Endothelial cell of umbilical vein (primary cell): ENCODE data around the gene ENOSF1. TPM values are rescaled to one million over a fixed set of nuclear protein-coding genes. Genes with fewer than 3 reads are reported as not detected.

Experiments
- BruUV-seq: library from RNA; stranded (reverse); fragments of 400-500 nt; replicated peaks from 2 replicates; lab custom pipeline; 2021; lab: Mats Ljungman, UMichigan
- CTCF ChIA-PET: fragments of 300-600, 350-600 bp; sonication (Branson Sonifier 250); formaldehyde crosslinking; loops from one replicate; lab custom pipeline; 2021; ENCODE audit warnings: antibody characterized with exemption, inconsistent platforms; lab: Charles Lee
- POLR2A ChIA-PET: fragments of 300-600, 350-600 bp; sonication (Branson Sonifier 250); formaldehyde crosslinking; loops from one replicate; lab custom pipeline; 2021; ENCODE audit warnings: antibody characterized with exemption, inconsistent platforms; lab: Charles Lee
- DNase-seq: peaks from one replicate; pipeline ENCODE4 v3.0.0-alpha.2; 2011; ENCODE audit warnings: low read depth, low spot score
- FAIRE-seq: peaks from 2 replicates; lab custom pipeline; 2011; peaks lifted over from hg19 to GRCh38; lab: Jason Lieb, UNC
- H2AFZ ChIP-seq: 2 replicates; pipeline ENCODE4 v1.6.0; 2012; ENCODE audit warnings: low read depth, low read length, control low read depth, inconsistent platforms
- H3K27ac ChIP-seq: 2 replicates; pipeline ENCODE4 v1.5.1; 2011; ENCODE audit warnings: low read depth, mild to moderate bottlenecking, control low read depth, low read length, moderate library complexity; ENCODE audit not compliant: insufficient read depth
- H3K27me3 ChIP-seq, 2 experiments: 2 replicates each; pipeline versions ENCODE4 v1.6.0 to v1.6.1; 2011; ENCODE audit warnings: low read length in 2 of 2, mixed read lengths in 1 of 2; ENCODE audit not compliant: control insufficient read depth in 2 of 2, insufficient read depth in 2 of 2
- H3K36me3 ChIP-seq, 2 experiments: 2 replicates in 1 of 2; 3 replicates in 1 of 2; pipeline ENCODE4 v1.5.1; 2011; ENCODE audit warnings: low read length in 2 of 2, mild to moderate bottlenecking in 1 of 2, moderate library complexity in 1 of 2; ENCODE audit not compliant: control insufficient read depth in 2 of 2, insufficient read depth in 2 of 2; ENCODE audit errors: extremely low read depth in 1 of 2
- H3K4me1 ChIP-seq: 3 replicates; pipeline ENCODE4 v1.5.1; 2011; ENCODE audit warnings: mild to moderate bottlenecking, low read length; ENCODE audit not compliant: control insufficient read depth, insufficient read depth; ENCODE audit errors: extremely low read depth
- H3K4me2 ChIP-seq: 2 replicates; pipeline ENCODE4 v1.6.1; 2011; ENCODE audit warnings: low read length, control low read depth, mixed read lengths; ENCODE audit not compliant: insufficient read depth
- H3K4me3 ChIP-seq, 3 experiments: fragments of 200-600 bp in 1 of 3; sonication (generic), shearing (Covaris generic) in 1 of 3; replicated peaks in 1 of 3; 2 replicates each; pipeline ENCODE4 v1.5.1; 2011 to 2016; ENCODE audit warnings: control low read depth in 3 of 3, low read length in 3 of 3, mild to moderate bottlenecking in 2 of 3, inconsistent platforms in 1 of 3, low read depth in 1 of 3, moderate library complexity in 1 of 3; ENCODE audit not compliant: insufficient read depth in 1 of 3
- H3K79me2 ChIP-seq: 2 replicates; pipeline ENCODE4 v1.6.0; 2012; ENCODE audit warnings: low read length, inconsistent platforms; ENCODE audit not compliant: control insufficient read depth, insufficient read depth
- H3K9ac ChIP-seq: replicated peaks from 2 replicates; pipeline ENCODE3; 2011; ENCODE audit warnings: low read length, control low read depth; ENCODE audit not compliant: insufficient read depth; ENCODE audit errors: extremely low read depth
- H3K9me1 ChIP-seq: replicated peaks from 3 replicates; pipeline ENCODE4 v1.6.0; 2011; ENCODE audit warnings: mild to moderate bottlenecking, low read length; ENCODE audit not compliant: control insufficient read depth, insufficient read depth; ENCODE audit errors: extremely low read depth
- H3K9me3 ChIP-seq: replicated peaks from 2 replicates; pipeline ENCODE4 v1.5.1; 2012; ENCODE audit warnings: low read length, inconsistent platforms; ENCODE audit not compliant: control insufficient read depth, insufficient read depth
- H4K20me1 ChIP-seq: replicated peaks from 2 replicates; pipeline ENCODE3; 2011; ENCODE audit warnings: mild to moderate bottlenecking, low read length; ENCODE audit not compliant: control insufficient read depth, insufficient read depth; ENCODE audit errors: extremely low read depth
- CTCF ChIP-seq, 2 donors: IDR thresholded peaks; 1 replicate in 1 of 2; 2 replicates in 1 of 2; pipeline ENCODE4 v1.5.1; 2011; ENCODE audit warnings: low read length in 2 of 2, mild to moderate bottlenecking in 2 of 2, moderate library complexity in 2 of 2, control low read depth in 1 of 2, inconsistent platforms in 1 of 2, low read depth in 1 of 2; ENCODE audit not compliant: insufficient read depth in 1 of 2; ENCODE audit errors: extremely low read depth in 1 of 2
- EZH2 ChIP-seq: IDR thresholded peaks from 2 replicates; pipeline ENCODE4 v1.6.1; 2012; ENCODE audit warnings: borderline replicate concordance, low read depth, mild to moderate bottlenecking, moderate library complexity, low read length, inconsistent platforms; ENCODE audit not compliant: severe bottlenecking
- FOS ChIP-seq: IDR thresholded peaks from 2 replicates; pipeline ENCODE4 v1.6.1; 2011; ENCODE audit warnings: mild to moderate bottlenecking, low read length, moderate library complexity, borderline replicate concordance; ENCODE audit not compliant: insufficient read depth
- GATA2 ChIP-seq: IDR thresholded peaks from 2 replicates; pipeline ENCODE4 v1.7.0; 2011; ENCODE audit warnings: low read depth, mild to moderate bottlenecking, moderate library complexity, mixed read lengths, low read length; ENCODE audit not compliant: insufficient read length, insufficient read depth
- JUN ChIP-seq: IDR thresholded peaks from 2 replicates; pipeline ENCODE4 v1.6.1; 2011; ENCODE audit warnings: borderline replicate concordance, low read depth; ENCODE audit not compliant: insufficient read length, insufficient read depth
- MAX ChIP-seq: IDR thresholded peaks from 2 replicates; pipeline ENCODE4 v1.6.1; 2011; ENCODE audit not compliant: insufficient read depth, insufficient read length
- MYC ChIP-seq: IDR thresholded peaks from one replicate; pipeline ENCODE4 v1.6.1; 2011; ENCODE audit warnings: mild to moderate bottlenecking, low read depth, low read length
- POLR2A ChIP-seq: IDR thresholded peaks from 2 replicates; pipeline ENCODE4 v1.6.1; 2012; ENCODE audit warnings: low read depth, mild to moderate bottlenecking, control low read depth, low read length
- POLR2AphosphoS5 ChIP-seq: IDR thresholded peaks from 2 replicates; pipeline ENCODE4 v1.6.1; 2012; ENCODE audit warnings: low read depth, mild to moderate bottlenecking, control low read depth, low read length, moderate library complexity; ENCODE audit not compliant: insufficient read depth
- dilution Hi-C: fragments of 300-500 bp; cut with MboI; formaldehyde crosslinking; loops from one replicate; pipeline ENCODE4 v1.15.0; 2019; ENCODE audit warnings: low sequenced_read_pairs; ENCODE audit not compliant: extremely low pct_ligation_motif_present
- intact Hi-C: fragments of 100-400 bp; cut with micrococcal nuclease; formaldehyde crosslinking; loops from one replicate; pipeline ENCODE4 v1.10.0; 2022
- polyA plus RNA-seq, 4 experiments: library from polyadenylated mRNA; depleted of rRNA in 3 of 4; stranded (reverse) in 3 of 4; unstranded in 1 of 4; fragments of >200 nt; gene quantifications; 2 replicates each; pipeline versions ENCODE4 v1.2.1 to v1.2.3, GENCODE V29; 2011 to 2012; ENCODE audit warnings: missing spikeins in 1 of 4
- total RNA-seq: library from RNA; stranded (reverse); gene quantifications from 2 replicates; pipeline ENCODE4 v1.2.3, GENCODE V29; 2021

The ENOSF1 gene
- total and polyA plus RNA-seq, 2 donors (not counting 3 experiments of a cell fraction or from before 2014, with no cell fraction given), result 19.5 to 50.5 TPM

GRCh38 chr18:730692-731091 is 18.3 kb upstream of the ENOSF1 start:
- Histone ChIP-seq H3K9me1 (no peaks in the 10 kb centered on the region), H3K79me2 (no peaks in the 10 kb centered on the region), H3K4me1 (no peaks in the 10 kb centered on the region), H2AFZ (no peak overlapping the region), H3K9me3 (no peaks in the 10 kb centered on the region), H3K27me3 (no peaks in the 10 kb centered on the region), H3K27ac (no peak overlapping the region), H3K36me3 (peaks cover 0 to 5% of the 10 kb centered on the region in 2 experiments), H3K4me3 (no peak overlapping the region), H4K20me1 (no peaks in the 10 kb centered on the region), H3K4me2 (no peak overlapping the region), H3K9ac (no peak overlapping the region)
- ChIA-PET POLR2A (no interaction called here), CTCF (interaction anchor here (0.9 to 1.5 kb wide), 2 partner anchors 18 to 100 kb away, joined by 3 to 5 read pairs; partner anchors contain the start of gene ENOSF1)
- FAIRE-seq (no peak), DNase-seq (no peak)
- TF ChIP-seq EZH2 (no peak), MYC (no peak), GATA2 (no peak), JUN (no peak), CTCF (IDR thresholded peaks at IDR 0.05; ENCODE audit: extremely low read depth in 1 of 2, insufficient read depth in 1 of 2, low read depth in 1 of 2, low read length in 2 of 2) (no peak), POLR2A (no peak), FOS (no peak), POLR2AphosphoS5 (no peak), MAX (no peak)
- intact Hi-C loops, result no loop called here
- no TSS peak for BruUV-seq
- dilution Hi-C loops, result loop anchor here (25.0 kb wide), 1 partner anchor 107 kb away; no protein-coding TSS in a partner anchor
